ENCODE results near the gene NMD3.

DNA sequence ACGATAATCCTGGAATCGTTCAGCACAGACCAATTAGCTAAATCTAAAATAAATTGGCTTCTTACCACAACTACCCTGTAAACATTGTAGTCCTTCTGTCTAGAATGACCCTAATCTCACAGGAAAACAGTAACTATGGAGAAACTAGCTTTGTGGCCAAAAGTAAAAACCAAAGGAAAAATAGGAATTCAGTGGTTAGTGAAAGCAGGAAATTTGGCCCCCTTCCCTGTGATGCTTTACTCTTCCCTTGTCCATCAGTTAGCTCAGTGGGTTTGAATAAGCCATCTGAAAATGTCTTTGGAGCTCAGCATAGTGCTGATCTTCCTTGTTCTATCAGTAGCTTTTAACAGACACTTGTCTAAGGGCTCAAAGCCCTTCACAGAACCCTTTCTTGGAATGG is 1.6 kb downstream of the NMD3 start:
- no peak for TF ChIP-seq POLR2A (IDR thresholded peaks at IDR 0.05)
- TF ChIP-seq CTCF (IDR thresholded peaks at IDR 0.05), result no peak

All from Peyer's patch (tissue), 4 donors.